Fibroblast of the aortic adventitia (primary cell): ENCODE measurements around the gene NUDT4. TPM values are rescaled to one million over a fixed set of nuclear protein-coding genes. Genes with fewer than 3 reads are reported as not detected.

Source experiments
- DNase-seq: peaks from one replicate; pipeline ENCODE4 v3.0.0-alpha.2; 2010; ENCODE audit warnings: low read depth
- H3K4me3 ChIP-seq: 2 replicates; pipeline ENCODE4 v1.5.1; 2011; ENCODE audit warnings: low read depth, mild to moderate bottlenecking, control low read depth, low read length, moderate library complexity
- total RNA-seq: library from RNA; depleted of rRNA; stranded (reverse); fragments of >200 nt; gene quantifications from 2 replicates; pipeline ENCODE4 v1.2.3, GENCODE V29; 2012; ENCODE audit warnings: low replicate concordance
- TF ChIP-seq, protein P1 (sequence below): IDR thresholded peaks from 2 replicates; pipeline ENCODE4 v1.5.1; 2011; ENCODE audit warnings: mild to moderate bottlenecking, low read length, control low read depth, inconsistent platforms; ENCODE audit not compliant: insufficient read depth

Gene NUDT4
- total RNA-seq, 1 donor = 185 TPM

GRCh38 chr12:93375906-93376305 is 1.8 kb upstream of the NUDT4 start:
- DNase-seq = no peak
- TF ChIP-seq, protein P1, sequence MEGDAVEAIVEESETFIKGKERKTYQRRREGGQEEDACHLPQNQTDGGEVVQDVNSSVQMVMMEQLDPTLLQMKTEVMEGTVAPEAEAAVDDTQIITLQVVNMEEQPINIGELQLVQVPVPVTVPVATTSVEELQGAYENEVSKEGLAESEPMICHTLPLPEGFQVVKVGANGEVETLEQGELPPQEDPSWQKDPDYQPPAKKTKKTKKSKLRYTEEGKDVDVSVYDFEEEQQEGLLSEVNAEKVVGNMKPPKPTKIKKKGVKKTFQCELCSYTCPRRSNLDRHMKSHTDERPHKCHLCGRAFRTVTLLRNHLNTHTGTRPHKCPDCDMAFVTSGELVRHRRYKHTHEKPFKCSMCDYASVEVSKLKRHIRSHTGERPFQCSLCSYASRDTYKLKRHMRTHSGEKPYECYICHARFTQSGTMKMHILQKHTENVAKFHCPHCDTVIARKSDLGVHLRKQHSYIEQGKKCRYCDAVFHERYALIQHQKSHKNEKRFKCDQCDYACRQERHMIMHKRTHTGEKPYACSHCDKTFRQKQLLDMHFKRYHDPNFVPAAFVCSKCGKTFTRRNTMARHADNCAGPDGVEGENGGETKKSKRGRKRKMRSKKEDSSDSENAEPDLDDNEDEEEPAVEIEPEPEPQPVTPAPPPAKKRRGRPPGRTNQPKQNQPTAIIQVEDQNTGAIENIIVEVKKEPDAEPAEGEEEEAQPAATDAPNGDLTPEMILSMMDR = no peak
- H3K4me3 ChIP-seq = no peak overlapping the region

DNA sequence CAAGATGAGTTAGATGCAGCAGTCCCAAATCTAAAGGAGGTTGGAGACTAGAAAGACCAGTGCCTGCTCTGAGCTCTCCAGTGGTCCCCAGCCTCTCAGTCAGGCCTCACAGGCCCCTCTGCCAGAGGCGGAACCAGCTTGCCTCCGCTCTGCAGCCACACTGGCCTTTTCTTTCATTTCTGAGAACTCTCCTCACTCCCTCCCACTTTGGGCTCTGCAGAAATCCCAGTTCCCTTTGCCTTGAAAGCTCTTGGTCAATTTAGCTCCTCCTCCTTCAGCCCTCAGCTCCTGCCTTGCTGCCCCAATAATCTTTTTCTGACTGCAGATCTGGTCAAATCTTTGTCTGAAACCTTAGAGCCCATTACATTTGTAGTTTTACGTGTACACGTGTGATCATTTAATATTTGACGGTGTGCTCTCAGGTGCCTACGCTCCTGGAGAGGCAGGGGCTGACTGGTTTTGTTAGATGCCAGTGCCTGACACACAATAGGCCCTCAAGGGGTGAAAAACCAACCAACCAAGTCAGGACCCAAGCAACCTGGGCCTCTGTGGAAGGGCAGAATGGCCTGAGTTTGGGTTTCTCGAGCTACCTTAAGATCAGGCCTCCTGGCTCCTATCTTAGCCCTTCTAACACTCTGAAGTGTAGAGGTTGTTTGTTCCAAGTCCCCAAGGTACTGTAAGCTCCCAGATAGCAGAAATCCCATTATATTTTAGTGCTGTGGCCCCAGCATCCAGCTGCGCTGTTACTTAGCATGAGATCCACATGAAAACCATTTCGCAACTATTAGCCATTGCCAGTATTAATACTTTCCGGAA is 1.1 kb upstream of the NUDT4 start:
- peak; percentile 59 for DNase-seq
- peak overlapping the region; percentile 80 for H3K4me3 ChIP-seq
- TF ChIP-seq, protein P1 = no peak

GRCh38 chr12:93378196-93378997 is 672 bp downstream of the NUDT4 start:
- H3K4me3 ChIP-seq = peak overlapping the region; percentile 98
- DNase-seq = peak; percentile 66

DNA sequence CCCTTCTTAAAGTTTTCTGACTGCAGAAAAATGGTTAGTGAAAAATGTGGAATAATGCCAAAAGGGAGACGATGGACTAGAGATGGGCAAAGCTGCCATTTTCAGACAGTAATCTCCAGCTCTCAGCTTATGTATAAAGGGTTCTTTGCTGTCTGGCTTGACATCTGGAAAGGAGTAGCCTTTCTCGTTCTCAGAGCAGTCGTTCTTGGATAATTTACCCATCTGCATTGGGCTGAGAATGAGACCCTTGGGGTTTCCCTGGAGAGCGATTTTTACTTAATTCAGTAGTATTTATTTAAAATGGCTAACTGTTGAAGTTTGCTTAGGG is 1.2 kb downstream of the NUDT4 start:
- no peak for DNase-seq
- TF ChIP-seq, protein P1 = no peak
- peak overlapping the region; percentile 98 for H3K4me3 ChIP-seq

GRCh38 chr12:93379326-93379980 is 1.7 kb downstream of the NUDT4 start:
- TF ChIP-seq, protein P1 = no peak
- peak overlapping the region; percentile 98 for H3K4me3 ChIP-seq
- DNase-seq = peak; percentile 39

DNA sequence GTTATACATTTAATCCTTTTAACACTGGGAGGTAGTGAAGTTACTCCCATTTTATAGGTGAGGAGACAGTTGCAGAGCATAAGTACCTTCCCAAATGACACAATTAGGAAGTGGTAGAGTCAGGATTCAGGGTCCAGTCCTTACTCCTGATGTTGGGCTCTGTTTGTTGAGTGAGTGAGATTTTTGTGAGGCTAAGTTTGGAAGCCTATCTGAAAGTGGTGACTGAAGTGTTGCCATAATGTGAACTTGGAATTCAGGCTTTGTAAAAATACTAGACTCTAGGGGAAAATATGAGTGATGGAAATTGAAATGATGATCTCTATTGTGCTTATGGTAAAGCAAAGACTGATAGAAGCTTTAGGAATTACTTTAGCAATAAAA is 2.2 kb downstream of the NUDT4 start:
- TF ChIP-seq, protein P1 = no peak
- H3K4me3 ChIP-seq = peak overlapping the region; percentile 98
- peak; percentile 27 for DNase-seq
